ENCODE data around the gene D2HGDH. TPM values are rescaled to one million over a fixed set of nuclear protein-coding genes. Genes with fewer than 3 reads are reported as not detected.

The D2HGDH gene
- total and polyA plus RNA-seq, 2 of the 8 experiments (the other 6 are each of a cell fraction or from before 2014, with no cell fraction given): 3.4 to 8.1 TPM

GRCh38 chr2:241736111-241736510 lies 1.7 kb downstream of the D2HGDH start:
- peaks cover 1 to 5% of the 10 kb centered on the region in 2 experiments for H4K20me1 ChIP-seq (replicated peaks in 1 of 2; ENCODE audit: control insufficient read depth in 1 of 2, insufficient read depth in 2 of 2, low read length in 2 of 2)
- H2AFZ ChIP-seq (ENCODE audit: low read length): no peak overlapping the region
- H3K23ac ChIP-seq (ENCODE audit: insufficient read length): no peak overlapping the region
- H3K79me2 ChIP-seq (ENCODE audit: control insufficient read depth in 1 of 2, insufficient read depth in 2 of 2, low read length in 2 of 2): no peaks in the 10 kb centered on the region
- H3K4me3 ChIP-seq (ENCODE audit: extremely low read depth in 1 of 4, insufficient read depth in 2 of 4, low read depth in 3 of 4, low read length in 4 of 4): no peak overlapping the region
- POLR2A ChIA-PET (ENCODE audit: partially characterized antibody): interaction anchor here (1.0 to 1.5 kb wide), 2 partner anchors 10 to 77 kb away, joined by 3 to 4 read pairs; no protein-coding TSS in a partner anchor
- no peak overlapping the region for H2AK5ac ChIP-seq (ENCODE audit: low read depth, low read length)
- H3K56ac ChIP-seq (replicated peaks; ENCODE audit: insufficient read length, low read depth, low read length): no peak overlapping the region
- DNase-seq (ENCODE audit: low read depth in 1 of 2, low spot score in 2 of 2) (no peak), FAIRE-seq (no peak)
- H2BK15ac ChIP-seq (ENCODE audit: low read length): no peak overlapping the region
- H2BK120ac ChIP-seq (replicated peaks; ENCODE audit: low read depth, low read length): no peak overlapping the region
- no peak overlapping the region for H2BK5ac ChIP-seq (ENCODE audit: low read depth, low read length)
- no peak overlapping the region; a peak in 1 of 4 replicates for H3K4me2 ChIP-seq (ENCODE audit: insufficient read depth in 1 of 2, low read depth in 2 of 2, low read length in 2 of 2)
- WGBS, 2 experiments (ENCODE audit: extremely low coverage in 1 of 2, insufficient coverage in 1 of 2, insufficient read length in 1 of 2, insufficient replicate concordance in 2 of 2, low coverage in 1 of 2, low lambda C conversion rate in 2 of 2, missing lambda C conversion rate in 1 of 2): 92% methylated on average over 3 of the region's 3 CpGs; no CpG with 5 or more reads in 1 of the 2 experiments
- H3K9me3 ChIP-seq (ENCODE audit: insufficient read depth in 2 of 2, low read depth in 1 of 2, low read length in 1 of 2): no peaks in the 10 kb centered on the region
- peaks cover 2% of the 10 kb centered on the region; the same call in 1 of the 2 replicates for H3K79me1 ChIP-seq (ENCODE audit: low read depth, low read length)
- no peak overlapping the region for H4K5ac ChIP-seq (ENCODE audit: insufficient read length, low read depth, low read length)
- H4K8ac ChIP-seq (ENCODE audit: extremely low read depth, insufficient read depth, low read length): no peak overlapping the region
- no peak overlapping the region for H4K91ac ChIP-seq (replicated peaks; ENCODE audit: insufficient read length, low read length)
- H3K36me3 ChIP-seq (ENCODE audit: control insufficient read depth in 2 of 4, insufficient read depth in 4 of 4, low read length in 3 of 4): no peaks in the 10 kb centered on the region
- no peak overlapping the region for H3K27ac ChIP-seq (ENCODE audit: low read depth, low read length)
- H2BK12ac ChIP-seq (ENCODE audit: low read depth, low read length): no peak overlapping the region
- CTCF ChIA-PET (ENCODE audit: partially characterized antibody): interaction anchor here (1.0 to 1.2 kb wide), 2 partner anchors 10 to 143 kb away, joined by 3 to 6 read pairs; no protein-coding TSS in a partner anchor
- peaks cover 0 to 4% (median 3%) of the 10 kb centered on the region in 4 experiments; a peak in 4 of 7 replicates for H3K27me3 ChIP-seq (replicated peaks in 1 of 4; ENCODE audit: control insufficient read depth in 3 of 4, extremely low read depth in 1 of 4, insufficient read depth in 3 of 4, low read length in 3 of 4)
- H3K18ac ChIP-seq (ENCODE audit: extremely low read depth, low read length): no peak overlapping the region
- H3K9ac ChIP-seq (replicated peaks in 1 of 4; ENCODE audit: extremely low read depth in 1 of 4, low read depth in 3 of 4, low read length in 3 of 4): no peak overlapping the region
- H3K14ac ChIP-seq (ENCODE audit: insufficient read length): no peak overlapping the region
- peaks cover 0 to 6% (median 0%) of the 10 kb centered on the region in 4 experiments; a peak in 2 of 7 replicates for H3K4me1 ChIP-seq (replicated peaks in 1 of 4; ENCODE audit: control insufficient read depth in 3 of 4, insufficient read depth in 4 of 4, low read length in 3 of 4)
- TF ChIP-seq E2F6 (IDR thresholded peaks at IDR 0.05): no peak
- TF ChIP-seq HDAC6 (IDR thresholded peaks at IDR 0.05; ENCODE audit: low read depth, low read length): no peak
- TF ChIP-seq EGR1 (IDR thresholded peaks at IDR 0.05; ENCODE audit: borderline replicate concordance, low read depth, low read length): no peak
- H3K23me2 ChIP-seq (ENCODE audit: low read depth, low read length): peaks cover 12% of the 10 kb centered on the region; the same call in 1 of the 2 replicates
- no peak overlapping the region for H3K4ac ChIP-seq (replicated peaks; ENCODE audit: insufficient read length, low read depth, low read length)
- H2BK20ac ChIP-seq (ENCODE audit: low read length): no peak overlapping the region
